Ishikawa (cell line): ENCODE results near the gene RASGRP4.
A peak's percentile ranks its signal among the peaks of the same experiment; 100 is the strongest.

Experiments
- CEBPB ChIP-seq: IDR thresholded peaks from 2 replicates; pipeline ENCODE4 v1.6.1; 2012
- CREB1 ChIP-seq: IDR thresholded peaks from 2 replicates; pipeline ENCODE4 v1.6.1; 2012; ENCODE audit warnings: low read depth
- EGR1 ChIP-seq: IDR thresholded peaks from 2 replicates; pipeline ENCODE4 v1.6.1; 2012
- EP300 ChIP-seq: IDR thresholded peaks from 2 replicates; pipeline ENCODE4 v1.6.1; 2012; ENCODE audit warnings: borderline replicate concordance
- FOXM1 ChIP-seq: IDR thresholded peaks from 2 replicates; pipeline ENCODE4 v1.6.1; 2012; ENCODE audit warnings: low read depth, borderline replicate concordance
- MAX ChIP-seq: IDR thresholded peaks from 2 replicates; pipeline ENCODE4 v1.6.1; 2012
- NFIC ChIP-seq: IDR thresholded peaks from 2 replicates; pipeline ENCODE4 v1.6.1; 2012
- RAD21 ChIP-seq: IDR thresholded peaks from 2 replicates; pipeline ENCODE4 v1.6.1; 2012; ENCODE audit warnings: low read depth
- REST ChIP-seq: IDR thresholded peaks from 2 replicates; pipeline ENCODE4 v1.6.1; 2012; ENCODE audit warnings: low read depth, mild to moderate bottlenecking
- TAF1 ChIP-seq: IDR thresholded peaks from 2 replicates; pipeline ENCODE4 v1.6.1; 2012; ENCODE audit warnings: low read depth, mild to moderate bottlenecking
- TCF12 ChIP-seq: IDR thresholded peaks from 2 replicates; pipeline ENCODE4 v1.6.1; 2012; ENCODE audit warnings: low read depth
- TEAD4 ChIP-seq: IDR thresholded peaks from 2 replicates; pipeline ENCODE4 v1.6.1; 2012
- YY1 ChIP-seq: IDR thresholded peaks from 2 replicates; pipeline ENCODE4 v1.6.1; 2012; ENCODE audit warnings: low read depth
- ZBTB7A ChIP-seq: IDR thresholded peaks from 2 replicates; pipeline ENCODE4 v1.6.1; 2012; ENCODE audit warnings: low read depth
- TF ChIP-seq, protein P1 (sequence below): IDR thresholded peaks from 2 replicates; pipeline ENCODE4 v1.6.1; 2012

RASGRP4 gene

GRCh38 chr19:38434549-38435051, 8.6 kb upstream of the RASGRP4 start:
- TF ChIP-seq REST (no peak), NFIC (no peak), EP300 (no peak), FOXM1 (no peak), TEAD4 (no peak), EGR1 (no peak), YY1 (no peak), TAF1 (no peak), MAX (no peak), CEBPB (no peak), RAD21 (no peak), TCF12 (no peak)
- TF ChIP-seq, protein P1, sequence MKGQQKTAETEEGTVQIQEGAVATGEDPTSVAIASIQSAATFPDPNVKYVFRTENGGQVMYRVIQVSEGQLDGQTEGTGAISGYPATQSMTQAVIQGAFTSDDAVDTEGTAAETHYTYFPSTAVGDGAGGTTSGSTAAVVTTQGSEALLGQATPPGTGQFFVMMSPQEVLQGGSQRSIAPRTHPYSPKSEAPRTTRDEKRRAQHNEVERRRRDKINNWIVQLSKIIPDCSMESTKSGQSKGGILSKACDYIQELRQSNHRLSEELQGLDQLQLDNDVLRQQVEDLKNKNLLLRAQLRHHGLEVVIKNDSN = no peak

DNA sequence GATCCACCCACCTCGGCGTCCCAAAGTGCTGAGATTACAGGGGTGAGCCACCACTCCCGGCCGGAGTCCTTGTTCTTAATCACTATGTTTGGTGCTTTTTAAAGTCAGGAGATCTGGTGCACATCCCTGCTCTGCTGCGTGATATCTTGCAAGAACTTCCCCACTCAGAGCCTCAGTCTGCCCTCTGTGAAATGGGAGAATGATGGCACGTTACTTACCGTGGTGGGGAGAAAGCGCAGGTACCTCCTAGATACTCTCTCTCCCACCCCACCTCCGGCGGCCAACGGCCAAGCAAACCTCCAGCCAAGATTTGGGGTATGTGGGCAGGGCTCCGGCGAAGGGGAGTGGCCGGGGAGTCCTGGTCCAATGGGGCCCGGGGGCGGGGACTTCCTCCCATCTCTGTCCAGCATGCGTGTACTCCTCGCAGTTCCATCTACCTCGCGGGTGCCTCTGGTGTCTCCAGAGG, 7.3 kb upstream of the RASGRP4 start, which contains the start of gene RYR1:
Gene RYR1, plus strand, starts transcription at position 424 of the 466 bp plus-strand sequence. CDS start 139 bp downstream, outside the sequence.
- peak; percentile 67 for TF ChIP-seq REST
- peak; percentile 37; the same call in 1 of the 2 replicates for TF ChIP-seq MAX
- TF ChIP-seq RAD21 = no peak
- TF ChIP-seq EGR1 = no peak

GRCh38 chr19:38430931-38431330, 4.9 kb upstream of the RASGRP4 start:
- TF ChIP-seq ZBTB7A = no peak
- TF ChIP-seq TEAD4 = no peak
- TF ChIP-seq TAF1 = no peak
- no peak for TF ChIP-seq FOXM1
- TF ChIP-seq, protein P1 = no peak
- TF ChIP-seq CREB1 = no peak
- no peak for TF ChIP-seq CEBPB
- TF ChIP-seq REST = no peak
- no peak for TF ChIP-seq EP300

DNA sequence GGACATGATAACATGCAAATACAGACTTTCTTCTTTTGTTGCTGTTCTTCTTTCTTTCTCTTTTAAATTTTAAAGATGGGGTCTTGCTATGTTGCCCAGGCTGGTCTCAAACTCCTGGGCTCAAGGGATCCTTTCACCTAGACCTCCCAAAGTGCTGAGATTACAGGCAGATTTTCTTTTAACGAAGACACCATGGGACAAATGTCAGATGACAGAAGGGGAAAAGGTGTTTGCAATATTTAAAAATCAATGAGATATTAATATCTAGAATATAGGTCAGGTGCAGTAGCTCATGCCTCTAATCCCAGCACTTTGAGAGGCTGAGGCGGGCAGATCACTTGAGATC, 3.8 kb upstream of the RASGRP4 start:
- TF ChIP-seq TAF1 (no peak), ZBTB7A (no peak), MAX (no peak), EP300 (no peak), TCF12 (no peak), TEAD4 (no peak), REST (no peak), EGR1 (no peak), NFIC (no peak), CEBPB (no peak), RAD21 (no peak), YY1 (no peak), FOXM1 (no peak), CREB1 (no peak)
- TF ChIP-seq, protein P1 = no peak
